GM21619 (cell line): Measurements from ENCODE around the gene OR11A1.

Source experiments
- ATAC-seq: cut with Tn5 transposase; IDR thresholded peaks from one replicate; pipeline ENCODE4 v1.9.1; 2021; ENCODE audit not compliant: unreplicated experiment

Gene OR11A1

GRCh38 chr6:29399525-29399924 lies 57.3 kb downstream of the OR11A1 start:
- ATAC-seq = no peak

- no peak for ATAC-seq
Observed at GRCh38 chr6:29395331-29395730, 61.5 kb downstream of the OR11A1 start, which contains the start of gene OR12D2. Gene OR12D2 (plus strand): TSS chr6:29395631. CDS start chr6:29396700, 1,069 bp downstream.

GRCh38 chr6:29388533-29388932 lies 68.3 kb downstream of the OR11A1 start:
- no peak for ATAC-seq

DNA sequence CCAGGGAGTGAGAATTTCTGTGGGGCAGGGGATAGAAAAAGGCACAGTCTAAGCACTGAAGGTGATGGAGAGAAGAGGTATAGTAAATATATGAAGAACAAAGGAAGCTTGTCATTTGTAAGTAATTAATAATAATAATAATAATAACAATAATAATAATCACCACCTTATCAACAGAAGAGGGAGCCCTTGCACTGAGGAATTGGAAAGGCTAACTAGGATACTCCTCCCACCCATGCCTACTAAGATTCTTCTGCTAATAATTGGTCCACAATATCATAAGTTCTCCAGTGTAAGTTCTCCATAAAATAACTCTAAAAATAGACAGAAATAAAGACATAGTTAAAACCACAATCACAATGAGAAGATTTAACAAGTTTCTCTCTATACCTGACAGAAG lies 80.9 kb downstream of the OR11A1 start:
- ATAC-seq = no peak
